ENCODE results near the gene SP110.

GRCh38 chr2:230170532-230170931 is 49.3 kb downstream of the SP110 start:
- no peak for TF ChIP-seq CTCF (conservative IDR thresholded peaks at IDR 0.05; ENCODE audit: low read depth, low read length)
- TF ChIP-seq EZH2phosphoT487 (IDR thresholded peaks at IDR 0.05; ENCODE audit: borderline replicate concordance, low read length) = no peak
- no peak for TF ChIP-seq EZH2 (IDR thresholded peaks at IDR 0.05; ENCODE audit: low read length, unreplicated experiment)

All from PC-3 (cell line).